Measurements from ENCODE around the gene ZBTB38. TPM values are rescaled to one million over a fixed set of nuclear protein-coding genes. Genes with fewer than 3 reads are reported as not detected.
A peak's percentile ranks its signal among the peaks of the same experiment; 100 is the strongest.

ZBTB38 gene
- total and polyA plus RNA-seq, 2 experiments from 2014 or later, result 112 to 175 TPM

DNA sequence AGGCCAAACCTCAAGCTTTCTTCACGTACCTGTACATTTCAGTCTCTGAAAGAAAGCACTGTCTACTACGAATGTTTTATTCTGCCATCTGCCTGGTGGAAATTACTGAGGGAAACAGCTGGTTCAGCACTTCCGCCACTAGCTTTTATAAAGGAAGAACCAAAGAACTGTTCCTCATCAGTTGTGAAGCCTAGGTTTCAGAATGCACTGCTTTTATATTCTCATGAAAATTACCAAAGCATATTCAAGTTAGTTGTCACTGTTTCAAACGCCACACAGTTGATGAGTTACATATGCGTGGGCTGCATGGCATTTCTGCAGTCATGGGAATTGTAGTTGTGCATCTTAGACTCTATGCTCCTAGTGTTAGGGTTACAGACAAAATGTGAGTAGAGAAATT is 21.5 kb upstream of the ZBTB38 start:
- H3K4me2 ChIP-seq (ENCODE audit: unreplicated experiment), result no peak overlapping the region
- no peak overlapping the region for H3K9ac ChIP-seq
- H3K36me3 ChIP-seq (ENCODE audit: low read depth), result no peaks in the 10 kb centered on the region
- peaks cover 13% of the 10 kb centered on the region for H3K4me1 ChIP-seq (ENCODE audit: insufficient read depth)
- TF ChIP-seq EZH2phosphoT487 (IDR thresholded peaks at IDR 0.05; ENCODE audit: insufficient read depth, low read depth) (no peak), EZH2 (IDR thresholded peaks at IDR 0.05; ENCODE audit: insufficient read depth, poor library complexity, severe bottlenecking) (no peak)
- DNase-seq, result peak; percentile 66
- H3K4me3 ChIP-seq, result no peak overlapping the region
- H3K27me3 ChIP-seq (replicated peaks; ENCODE audit: insufficient read depth), result no peaks in the 10 kb centered on the region
- peaks cover 7% of the 10 kb centered on the region; the same call in 1 of the 2 replicates for H3F3A ChIP-seq (ENCODE audit: insufficient read depth)
- no peaks in the 10 kb centered on the region for H3K79me2 ChIP-seq (ENCODE audit: insufficient read depth)
- H3K9me3 ChIP-seq (ENCODE audit: low read depth), result no peaks in the 10 kb centered on the region
- in situ Hi-C loops (cut with MboI), result no loop called here
- H3K27ac ChIP-seq, result no peak overlapping the region
- H4K20me1 ChIP-seq (ENCODE audit: insufficient read depth), result no peaks in the 10 kb centered on the region
- WGBS, 2 experiments (ENCODE audit: low coverage in 1 of 2, low lambda C conversion rate in 2 of 2, missing lambda C conversion rate in 2 of 2), result 52 to 59% methylated on average over 5 of the region's 5 CpGs
- 0 out of 2 replicates have a peak overlapping the region, but pooled peaks have one; percentile 11 for H2AFZ ChIP-seq
- no peaks in the 10 kb centered on the region for H3K9me2 ChIP-seq (ENCODE audit: insufficient read depth)

- Histone ChIP-seq H3K9me2 (ENCODE audit: insufficient read depth) (no peaks in the 10 kb centered on the region), H3K27ac (no peak overlapping the region), H3K4me1 (ENCODE audit: insufficient read depth) (peaks cover 17% of the 10 kb centered on the region), H3K36me3 (ENCODE audit: low read depth) (no peaks in the 10 kb centered on the region), H3K4me3 (no peak overlapping the region), H3K9me3 (ENCODE audit: low read depth) (no peaks in the 10 kb centered on the region), H3F3A (ENCODE audit: insufficient read depth) (peaks cover 15% of the 10 kb centered on the region), H3K4me2 (ENCODE audit: unreplicated experiment) (no peak overlapping the region), H3K27me3 (replicated peaks; ENCODE audit: insufficient read depth) (no peaks in the 10 kb centered on the region), H4K20me1 (ENCODE audit: insufficient read depth) (no peaks in the 10 kb centered on the region), H3K79me2 (ENCODE audit: insufficient read depth) (no peaks in the 10 kb centered on the region), H2AFZ (no peak overlapping the region), H3K9ac (no peak overlapping the region)
- TF ChIP-seq EZH2phosphoT487 (IDR thresholded peaks at IDR 0.05; ENCODE audit: insufficient read depth, low read depth) (no peak), EZH2 (IDR thresholded peaks at IDR 0.05; ENCODE audit: insufficient read depth, poor library complexity, severe bottlenecking) (no peak)
- 95 to 96% methylated on average over 1 of the region's 1 CpG for WGBS, 2 experiments (ENCODE audit: low coverage in 1 of 2, low lambda C conversion rate in 2 of 2, missing lambda C conversion rate in 2 of 2)
- in situ Hi-C loops (cut with MboI), result no loop called here
- DNase-seq, result no peak
These were observed 19.5 kb upstream of the ZBTB38 start for GRCh38 chr3:141348837-141349236.

DNA sequence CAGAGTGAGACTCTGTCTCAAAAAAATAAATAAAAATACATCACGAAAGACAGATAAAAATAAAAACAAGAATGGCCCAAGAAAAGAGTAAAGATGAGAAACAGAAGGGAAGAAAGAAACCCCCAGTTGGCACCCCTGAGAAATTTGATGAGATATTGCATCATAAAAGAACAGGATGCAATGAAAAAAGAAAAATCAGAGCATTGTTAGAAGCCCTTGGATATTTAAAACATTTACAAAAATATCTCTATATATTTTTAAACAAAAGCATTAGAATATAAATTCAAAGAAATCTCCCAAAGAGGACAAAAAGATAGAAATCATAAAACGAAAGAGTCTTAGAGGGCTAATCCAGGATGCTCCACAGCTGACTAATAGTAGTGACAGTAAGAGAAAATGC is 18.6 kb upstream of the ZBTB38 start:
- Histone ChIP-seq H3K79me2 (ENCODE audit: insufficient read depth) (no peaks in the 10 kb centered on the region), H3F3A (ENCODE audit: insufficient read depth) (peaks cover 21% of the 10 kb centered on the region), H3K4me1 (ENCODE audit: insufficient read depth) (peaks cover 22% of the 10 kb centered on the region), H3K4me2 (ENCODE audit: unreplicated experiment) (no peak overlapping the region), H3K9me3 (ENCODE audit: low read depth) (no peaks in the 10 kb centered on the region), H2AFZ (no peak overlapping the region), H3K9me2 (ENCODE audit: insufficient read depth) (no peaks in the 10 kb centered on the region), H3K27me3 (replicated peaks; ENCODE audit: insufficient read depth) (no peaks in the 10 kb centered on the region), H3K36me3 (ENCODE audit: low read depth) (no peaks in the 10 kb centered on the region), H4K20me1 (ENCODE audit: insufficient read depth) (no peaks in the 10 kb centered on the region), H3K4me3 (no peak overlapping the region), H3K9ac (no peak overlapping the region), H3K27ac (no peak overlapping the region)
- no peak for DNase-seq
- TF ChIP-seq EZH2phosphoT487 (IDR thresholded peaks at IDR 0.05; ENCODE audit: insufficient read depth, low read depth), result no peak
- no peak for TF ChIP-seq EZH2 (IDR thresholded peaks at IDR 0.05; ENCODE audit: insufficient read depth, poor library complexity, severe bottlenecking)
- 80 to 84% methylated on average over 2 of the region's 2 CpGs for WGBS, 2 experiments (ENCODE audit: low coverage in 1 of 2, low lambda C conversion rate in 2 of 2, missing lambda C conversion rate in 2 of 2)
- in situ Hi-C loops (cut with MboI), result no loop called here

DNA sequence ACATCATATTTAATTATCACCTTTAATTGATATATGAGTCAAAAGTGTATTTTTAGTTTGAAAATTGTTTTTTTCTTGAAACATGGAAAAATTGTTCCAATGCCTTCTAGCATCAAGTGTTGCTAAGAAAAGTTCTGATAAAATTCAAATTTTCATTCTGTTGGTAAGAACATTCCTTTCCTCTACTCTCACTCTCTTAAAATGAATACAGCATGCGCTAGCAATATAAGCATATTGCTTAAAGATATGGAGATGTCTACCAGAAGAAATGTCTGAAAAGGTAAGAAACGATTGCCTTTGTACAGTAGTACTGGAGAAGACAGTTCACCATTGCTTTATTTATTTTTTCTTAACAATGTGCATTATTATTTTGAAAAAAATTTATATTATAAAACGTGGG is 17.6 kb upstream of the ZBTB38 start:
- peaks cover 23% of the 10 kb centered on the region for H3F3A ChIP-seq (ENCODE audit: insufficient read depth)
- 79% methylated on average over 3 of the region's 3 CpGs for WGBS, 2 experiments (ENCODE audit: low coverage in 1 of 2, low lambda C conversion rate in 2 of 2, missing lambda C conversion rate in 2 of 2)
- no peaks in the 10 kb centered on the region for H3K79me2 ChIP-seq (ENCODE audit: insufficient read depth)
- in situ Hi-C loops (cut with MboI), result no loop called here
- H3K27ac ChIP-seq, result no peak overlapping the region
- H3K4me1 ChIP-seq (ENCODE audit: insufficient read depth), result peaks cover 22% of the 10 kb centered on the region
- no peaks in the 10 kb centered on the region for H3K27me3 ChIP-seq (replicated peaks; ENCODE audit: insufficient read depth)
- no peak overlapping the region for H3K9ac ChIP-seq
- H3K4me3 ChIP-seq, result no peak overlapping the region
- TF ChIP-seq EZH2 (IDR thresholded peaks at IDR 0.05; ENCODE audit: insufficient read depth, poor library complexity, severe bottlenecking), result no peak
- TF ChIP-seq EZH2phosphoT487 (IDR thresholded peaks at IDR 0.05; ENCODE audit: insufficient read depth, low read depth), result no peak
- H3K9me3 ChIP-seq (ENCODE audit: low read depth), result no peaks in the 10 kb centered on the region
- H3K9me2 ChIP-seq (ENCODE audit: insufficient read depth), result no peaks in the 10 kb centered on the region
- H3K36me3 ChIP-seq (ENCODE audit: low read depth), result no peaks in the 10 kb centered on the region
- H2AFZ ChIP-seq, result no peak overlapping the region
- DNase-seq, result no peak
- H3K4me2 ChIP-seq (ENCODE audit: unreplicated experiment), result no peak overlapping the region
- H4K20me1 ChIP-seq (ENCODE audit: insufficient read depth), result no peaks in the 10 kb centered on the region

All from GM23248 (cell line).